HG02610 (cell line): ENCODE data around the gene FLVCR2.
A peak's percentile ranks its signal among the peaks of the same experiment; 100 is the strongest.

ENCODE experiments used
- ATAC-seq: cut with Tn5 transposase; IDR thresholded peaks from one replicate; pipeline ENCODE4 v1.9.1; 2021; ENCODE audit warnings: mild to moderate bottlenecking, moderate library complexity; ENCODE audit not compliant: unreplicated experiment

The FLVCR2 gene

DNA sequence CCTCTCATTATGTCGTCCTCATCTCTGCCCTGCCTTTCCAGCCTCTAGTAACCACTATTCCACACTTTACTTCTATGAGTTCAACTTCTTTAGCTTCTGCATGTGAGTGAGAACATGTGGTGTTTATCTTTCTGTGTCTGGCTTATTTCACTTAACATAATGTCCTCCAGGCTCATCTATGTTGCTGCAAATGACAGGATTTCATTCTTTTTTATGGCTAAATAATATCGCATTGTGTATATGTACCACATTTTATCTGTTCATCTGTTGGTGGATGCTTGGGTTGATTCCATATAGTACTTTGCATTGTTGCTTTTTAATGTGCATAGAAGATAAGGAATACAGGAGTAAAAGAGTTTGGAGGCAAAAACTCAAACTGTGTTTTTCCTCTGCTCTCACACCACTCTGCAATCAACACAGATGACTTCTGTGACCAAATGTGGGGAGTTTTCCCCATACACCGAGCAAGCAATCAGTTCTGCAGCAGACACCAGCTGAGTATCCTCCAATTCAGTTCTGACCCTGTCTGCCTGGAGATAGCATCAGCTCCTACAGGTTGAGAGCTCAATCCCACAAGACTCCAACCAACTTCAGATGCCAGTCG lies 24.6 kb upstream of the FLVCR2 start:
- ATAC-seq = no peak

DNA sequence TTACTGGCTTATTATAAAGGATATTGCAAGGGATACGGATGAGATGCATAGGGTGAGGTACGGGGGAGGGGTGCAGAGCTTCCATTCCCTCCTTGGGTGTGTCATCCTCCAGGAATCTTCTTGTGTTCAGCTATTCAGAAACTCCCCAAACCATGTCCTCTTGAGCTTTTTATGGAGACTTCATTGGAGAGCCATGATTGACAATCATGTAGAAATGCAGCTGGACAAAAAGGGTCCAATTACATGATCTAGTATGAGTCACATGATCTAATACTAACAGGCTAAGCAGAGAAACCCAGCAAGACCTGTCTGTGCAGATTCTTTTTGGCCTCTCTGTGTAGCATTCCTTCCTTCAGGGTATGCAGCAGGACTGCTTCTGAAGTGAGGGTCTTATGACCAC lies 23.9 kb upstream of the FLVCR2 start:
- ATAC-seq = no peak

DNA sequence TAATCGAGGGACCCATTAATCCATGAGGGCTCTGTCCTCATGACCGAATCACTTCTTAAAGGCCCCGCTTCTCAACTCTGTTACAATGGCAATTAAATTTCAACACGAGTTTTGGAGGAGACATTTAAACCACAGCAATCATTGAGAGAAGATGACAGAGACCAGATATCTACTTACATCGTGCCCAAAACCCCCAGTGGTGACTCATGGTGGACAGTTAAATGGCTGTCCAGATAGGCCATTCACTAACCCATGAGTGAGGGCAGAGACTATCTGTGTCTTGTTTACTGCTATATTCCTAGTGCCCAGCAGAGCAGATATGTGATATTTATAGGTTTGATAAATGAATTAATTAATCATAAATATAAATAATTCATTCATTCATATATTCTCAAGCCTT lies 20.0 kb upstream of the FLVCR2 start:
- no peak for ATAC-seq

DNA sequence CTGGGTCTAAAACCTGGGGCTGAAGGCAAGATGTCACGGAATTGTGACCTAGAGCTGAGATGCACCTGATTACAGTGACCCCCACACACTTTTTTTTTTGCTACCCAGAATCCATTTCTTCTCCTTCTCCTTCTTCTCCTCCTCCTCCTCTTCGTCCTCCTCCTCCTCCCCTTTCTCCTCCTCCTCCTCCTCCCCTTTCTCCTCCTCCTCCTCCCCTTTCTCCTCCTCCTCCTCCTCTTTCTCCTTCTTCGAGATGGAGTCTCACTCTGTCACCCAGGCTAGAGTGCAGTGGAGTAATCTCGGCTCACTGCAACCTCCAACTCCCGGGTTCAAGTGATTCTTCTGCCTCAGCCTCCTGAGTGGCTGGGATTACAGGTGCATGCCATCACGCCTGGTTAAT lies 19.4 kb upstream of the FLVCR2 start:
- no peak for ATAC-seq

DNA sequence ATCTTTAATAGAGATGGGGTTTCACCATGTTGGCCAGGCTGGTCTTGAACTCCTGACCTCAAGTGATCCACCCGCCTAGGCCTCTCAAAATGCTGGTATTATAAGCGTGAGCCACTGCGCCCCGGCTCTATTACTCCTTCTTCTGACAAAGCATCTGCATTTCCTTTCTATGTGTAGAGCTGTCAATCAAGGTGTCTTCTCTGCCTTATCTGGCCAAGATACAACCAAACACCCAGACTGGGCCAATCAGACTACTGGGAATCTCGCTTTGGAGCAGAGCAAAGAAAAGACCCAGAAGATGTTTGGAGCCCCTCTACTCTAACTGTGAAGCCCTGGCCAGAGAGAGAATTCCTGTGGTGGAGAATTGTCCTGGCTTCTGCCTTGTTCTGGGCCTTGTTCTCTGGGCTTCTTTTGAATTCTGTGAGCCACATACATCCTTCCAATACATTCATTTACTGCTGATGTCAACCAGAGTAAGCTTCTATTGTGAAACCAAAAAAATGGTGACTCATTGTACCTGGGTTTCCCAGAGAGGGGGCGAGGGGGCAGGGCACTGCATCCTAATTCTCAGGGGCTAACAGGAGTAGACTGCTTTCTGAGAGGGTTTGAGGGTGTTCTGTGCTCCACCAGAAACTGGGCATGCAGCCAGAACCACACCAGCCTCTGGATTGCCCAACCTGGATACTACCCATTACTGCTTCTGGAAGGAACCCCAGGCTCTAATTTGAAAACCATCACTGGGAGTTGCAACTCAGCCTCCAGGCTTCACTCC lies 18.8 kb upstream of the FLVCR2 start:
- peak; percentile 66 for ATAC-seq

DNA sequence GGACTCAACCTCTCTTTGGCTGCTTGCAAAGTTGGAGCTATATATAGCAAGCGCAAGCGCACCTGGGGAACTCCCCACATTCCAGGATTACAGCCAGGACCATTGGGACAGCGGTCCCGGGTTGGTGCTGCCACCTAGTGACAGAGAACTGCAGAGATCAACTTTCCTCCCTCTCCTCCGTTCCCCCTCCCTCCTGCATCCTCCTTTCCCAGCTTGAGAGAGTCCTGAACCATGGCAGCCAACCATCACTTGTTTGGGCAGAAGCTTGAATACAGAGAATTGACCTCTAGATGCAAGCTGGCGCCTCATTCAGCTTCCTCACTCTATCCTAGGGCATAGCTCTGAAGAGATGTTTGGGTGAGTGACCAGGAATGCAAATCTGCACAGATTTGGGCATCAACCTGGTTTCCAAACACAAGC lies 17.4 kb upstream of the FLVCR2 start:
- ATAC-seq = peak; percentile 36

DNA sequence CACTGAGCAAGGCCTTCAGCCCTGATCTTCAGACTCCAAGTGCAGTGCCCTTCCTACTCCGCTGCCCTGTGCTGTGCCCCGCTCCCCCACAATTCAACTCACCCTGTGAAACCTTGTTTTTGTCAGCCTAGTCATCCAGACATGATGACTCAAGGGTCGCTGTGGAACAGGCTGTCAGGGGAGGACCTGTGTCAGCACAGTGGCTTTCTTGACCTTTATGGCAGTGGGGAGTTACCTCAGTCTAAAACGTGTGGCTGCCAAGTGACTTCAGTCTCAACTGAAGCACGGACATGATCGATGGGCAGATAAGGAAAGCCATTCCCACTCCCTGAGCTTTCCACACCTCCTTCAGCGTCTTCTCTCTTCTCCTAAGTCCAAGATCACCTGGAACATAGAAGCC lies 16.3 kb upstream of the FLVCR2 start:
- ATAC-seq = no peak

DNA sequence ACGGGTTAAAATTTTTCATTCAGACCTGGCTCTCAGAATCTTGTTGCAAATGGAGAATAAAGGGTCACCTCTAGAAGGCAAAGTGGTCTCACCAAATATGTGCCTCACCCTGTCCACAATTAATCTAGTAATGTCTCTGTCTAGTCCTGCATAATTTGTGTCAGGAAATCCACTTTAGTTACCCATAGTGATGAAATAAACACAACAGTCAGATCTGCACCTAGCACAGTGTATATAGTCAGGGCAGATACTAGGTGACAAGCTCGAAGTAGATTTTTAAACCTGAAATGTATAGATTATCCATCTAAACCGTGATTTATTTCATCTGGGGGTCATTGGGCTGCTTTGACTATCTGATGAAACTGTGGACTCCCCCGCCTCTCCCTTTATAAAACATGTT lies 15.9 kb upstream of the FLVCR2 start:
- ATAC-seq = no peak

DNA sequence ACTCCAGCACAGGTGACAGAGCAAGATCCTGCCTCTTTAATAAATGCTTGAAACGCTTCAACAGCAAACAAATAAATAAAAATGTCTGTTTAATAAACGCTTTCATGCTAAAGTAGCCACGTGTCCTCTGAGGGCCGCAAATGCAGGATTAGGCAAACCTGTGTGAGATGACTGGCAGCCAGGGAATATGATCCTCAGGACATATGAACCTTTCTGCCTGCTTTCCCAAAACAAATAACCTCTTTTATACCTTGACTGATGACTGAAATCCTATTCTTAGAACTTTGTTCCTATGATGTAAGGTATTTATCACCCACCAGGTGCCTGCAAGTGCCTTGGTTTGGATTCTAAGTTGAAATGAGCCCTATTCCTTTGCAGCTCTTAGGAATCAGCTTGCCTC lies 14.5 kb upstream of the FLVCR2 start:
- no peak for ATAC-seq

DNA sequence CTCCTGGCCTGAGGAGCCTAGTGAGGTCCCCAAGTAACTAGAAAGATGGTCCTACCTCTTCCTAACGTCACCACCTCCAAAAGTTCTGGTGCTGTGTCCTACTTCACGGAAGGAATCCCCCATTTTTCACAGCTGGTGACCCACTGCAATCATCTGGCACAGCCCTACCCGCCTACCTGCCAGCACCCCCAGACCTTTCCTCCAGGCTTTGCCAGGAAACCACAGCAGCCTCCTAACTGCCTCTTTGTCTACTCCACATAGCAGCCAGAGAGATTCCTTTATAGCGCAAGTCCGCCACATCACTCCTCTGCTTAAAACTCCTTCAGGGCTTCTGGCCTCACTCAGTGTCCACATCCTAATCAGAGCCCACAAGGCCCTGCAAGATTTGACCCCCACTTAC lies 13.4 kb upstream of the FLVCR2 start:
- no peak for ATAC-seq

DNA sequence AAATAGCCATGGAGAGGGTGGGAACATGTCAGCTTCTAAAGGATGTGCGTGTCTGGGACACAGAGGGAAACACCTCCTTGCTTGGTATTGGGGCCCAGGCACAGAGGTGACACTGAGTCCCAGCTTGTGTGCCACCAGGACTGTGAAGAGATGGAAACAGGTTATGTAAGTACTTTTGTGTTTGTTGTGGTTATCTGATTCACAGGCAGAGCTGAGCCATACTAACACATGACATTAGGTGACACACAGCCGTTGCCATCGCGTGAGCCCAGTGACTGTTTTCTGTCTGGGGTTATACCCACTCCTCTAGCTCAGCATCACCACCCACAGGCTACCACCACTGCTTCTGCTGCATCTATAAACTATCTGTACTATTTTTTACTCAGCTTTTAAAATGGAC lies 12.1 kb upstream of the FLVCR2 start:
- peak; percentile 32 for ATAC-seq

DNA sequence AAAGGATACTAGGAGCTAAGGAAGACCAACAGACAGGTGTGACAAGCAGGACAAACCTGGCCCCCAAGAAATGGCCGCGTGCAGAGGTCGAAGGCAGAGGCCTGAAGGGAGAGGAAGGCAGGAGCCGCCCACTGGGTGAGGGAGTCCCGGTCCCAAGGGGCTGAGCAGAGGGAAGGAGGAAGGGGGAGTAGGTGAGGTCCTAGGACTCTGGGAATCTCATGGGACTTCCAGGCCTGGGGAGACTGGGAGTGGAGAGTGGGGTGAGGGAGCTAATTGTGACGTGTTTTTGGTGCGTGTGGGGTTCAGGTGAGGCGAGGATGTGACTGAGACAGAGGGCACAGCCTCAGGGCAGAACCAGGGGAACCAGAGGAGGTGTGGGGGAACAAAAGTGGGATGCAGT lies 11.7 kb upstream of the FLVCR2 start:
- no peak for ATAC-seq

DNA sequence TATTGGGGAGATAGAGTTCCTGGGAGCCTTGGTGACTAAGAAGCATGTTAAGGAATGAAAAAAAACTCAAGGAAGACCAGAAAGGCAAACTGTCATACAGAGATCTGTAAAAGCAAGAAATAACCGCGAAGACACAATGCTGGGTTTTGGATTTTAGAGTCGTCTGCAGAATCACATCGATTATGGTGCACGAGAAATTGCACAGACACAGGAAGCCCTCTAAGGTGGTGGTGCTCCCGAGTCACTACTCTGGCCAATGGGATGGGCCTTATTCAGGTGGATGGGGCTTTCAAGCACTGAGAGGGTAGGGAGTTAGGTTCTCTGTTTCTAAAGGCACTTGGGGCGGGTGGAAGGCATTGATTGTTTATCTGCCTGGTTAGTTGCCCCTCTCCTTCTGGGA lies 10.3 kb upstream of the FLVCR2 start:
- ATAC-seq = no peak

DNA sequence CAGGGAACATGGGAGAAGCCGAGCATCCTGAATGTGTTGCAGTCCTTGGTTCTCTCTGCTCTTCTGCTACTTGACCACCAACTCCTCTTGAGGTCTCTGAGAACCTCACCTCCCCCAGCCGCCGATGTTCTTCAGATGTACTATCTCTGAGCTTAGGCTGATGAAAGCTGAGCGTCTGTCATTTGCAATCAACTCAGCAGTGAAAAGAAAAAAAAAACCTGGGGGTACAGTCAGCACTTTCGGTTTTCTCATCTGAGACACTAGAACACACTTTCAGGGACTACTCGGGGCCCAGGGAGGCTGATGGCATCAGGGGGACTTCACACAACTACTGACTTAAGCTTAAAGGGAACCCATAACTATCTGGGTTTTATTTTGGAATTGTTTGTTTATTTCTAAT lies 9.6 kb upstream of the FLVCR2 start:
- ATAC-seq = no peak

DNA sequence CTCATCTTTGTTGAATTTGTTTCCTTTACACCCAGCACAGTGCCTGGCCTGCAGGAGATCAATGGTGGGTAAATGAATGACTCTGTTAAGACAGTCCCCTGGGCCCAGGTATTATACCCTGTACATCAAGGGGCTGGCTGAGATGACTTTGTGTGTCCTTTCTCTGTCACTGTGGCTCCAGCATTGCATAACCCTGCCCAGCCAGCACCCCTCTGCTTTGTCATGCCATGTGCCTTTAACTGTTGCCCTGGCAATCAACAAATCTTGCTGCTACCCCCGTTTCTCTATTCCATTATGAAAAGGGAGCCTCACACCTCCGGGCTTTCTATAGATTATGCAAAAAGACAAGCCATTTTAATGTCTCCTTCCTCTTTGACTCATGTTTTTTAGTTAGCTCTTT lies 7.6 kb upstream of the FLVCR2 start:
- ATAC-seq = no peak

DNA sequence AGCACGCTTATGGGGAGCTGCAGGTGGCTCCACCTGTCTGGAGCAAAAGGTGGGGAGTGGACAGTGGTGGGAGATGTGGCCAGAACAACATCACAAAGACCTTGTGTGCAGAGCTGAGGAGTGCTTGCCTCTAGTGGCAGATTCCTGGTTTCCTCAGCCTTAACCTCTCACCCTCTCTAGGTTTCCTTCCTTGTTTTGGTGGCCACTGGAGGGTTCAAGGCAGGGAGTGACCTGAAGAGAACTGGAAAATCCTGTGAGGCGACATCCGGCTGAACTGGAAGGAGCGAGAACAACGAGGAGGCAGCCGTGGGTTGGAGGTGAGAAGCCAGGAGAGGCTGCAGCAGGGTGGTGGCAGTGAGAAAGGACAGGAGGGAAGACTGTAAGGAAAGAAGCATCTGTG lies 6.3 kb upstream of the FLVCR2 start:
- no peak for ATAC-seq

DNA sequence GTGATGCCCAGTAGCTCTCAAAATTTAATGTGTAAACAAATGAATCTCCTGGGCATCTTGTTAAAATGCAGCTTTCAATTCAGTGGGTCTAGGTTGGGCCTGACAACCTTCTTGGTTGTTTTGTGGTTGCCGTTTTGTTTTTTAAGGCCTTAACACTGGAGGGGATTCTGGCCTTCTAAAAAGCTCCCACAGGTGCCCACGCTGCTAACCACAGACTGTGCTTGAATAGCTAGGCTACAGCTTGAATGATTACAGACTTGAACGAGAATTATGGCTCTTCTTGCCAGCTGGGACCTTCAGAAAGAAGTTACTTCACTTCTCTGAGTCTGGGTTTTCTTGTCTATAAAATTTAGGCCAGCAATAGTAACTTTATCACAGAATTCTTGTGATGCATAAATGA lies 1.3 kb upstream of the FLVCR2 start:
- no peak for ATAC-seq

DNA sequence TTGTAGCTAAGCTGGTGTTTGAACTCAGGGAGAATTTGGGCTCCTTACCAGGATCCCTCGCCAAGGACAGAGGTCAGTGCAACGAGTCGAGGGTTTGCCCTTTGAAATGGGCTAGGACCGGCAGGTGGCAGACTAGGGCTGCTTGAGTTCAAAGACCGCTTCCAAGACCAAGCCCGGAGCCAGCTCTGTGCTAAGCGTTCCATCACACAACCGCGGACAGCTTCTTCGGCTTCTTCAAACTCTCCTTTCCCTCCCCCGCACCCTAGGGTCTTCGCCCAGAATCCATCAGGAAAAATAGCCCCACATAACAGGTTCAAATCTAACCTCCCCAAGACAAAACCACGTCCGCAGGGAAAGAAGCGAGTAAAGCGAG lies 705 bp upstream of the FLVCR2 start:
- peak; percentile 67 for ATAC-seq

DNA sequence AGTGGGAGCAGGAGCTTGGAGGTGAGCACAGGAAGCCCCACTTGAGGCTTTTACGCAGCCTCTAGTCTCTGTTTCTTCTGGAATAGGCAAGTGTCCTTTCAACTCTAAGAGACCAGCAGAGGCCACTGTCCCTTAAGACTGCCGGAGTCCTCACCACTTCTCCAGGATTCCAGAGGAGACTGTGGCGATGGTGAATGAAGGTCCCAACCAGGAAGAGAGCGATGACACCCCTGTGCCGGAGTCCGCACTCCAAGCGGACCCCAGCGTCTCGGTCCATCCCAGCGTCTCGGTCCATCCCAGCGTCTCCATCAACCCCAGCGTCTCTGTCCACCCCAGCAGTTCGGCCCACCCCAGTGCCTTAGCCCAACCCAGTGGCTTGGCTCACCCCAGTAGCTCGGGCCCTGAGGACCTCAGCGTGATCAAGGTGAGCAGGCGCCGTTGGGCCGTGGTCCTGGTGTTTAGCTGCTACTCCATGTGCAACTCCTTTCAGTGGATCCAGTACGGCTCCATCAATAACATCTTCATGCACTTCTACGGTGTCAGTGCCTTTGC lies 442 bp downstream of the FLVCR2 start:
- ATAC-seq = no peak

DNA sequence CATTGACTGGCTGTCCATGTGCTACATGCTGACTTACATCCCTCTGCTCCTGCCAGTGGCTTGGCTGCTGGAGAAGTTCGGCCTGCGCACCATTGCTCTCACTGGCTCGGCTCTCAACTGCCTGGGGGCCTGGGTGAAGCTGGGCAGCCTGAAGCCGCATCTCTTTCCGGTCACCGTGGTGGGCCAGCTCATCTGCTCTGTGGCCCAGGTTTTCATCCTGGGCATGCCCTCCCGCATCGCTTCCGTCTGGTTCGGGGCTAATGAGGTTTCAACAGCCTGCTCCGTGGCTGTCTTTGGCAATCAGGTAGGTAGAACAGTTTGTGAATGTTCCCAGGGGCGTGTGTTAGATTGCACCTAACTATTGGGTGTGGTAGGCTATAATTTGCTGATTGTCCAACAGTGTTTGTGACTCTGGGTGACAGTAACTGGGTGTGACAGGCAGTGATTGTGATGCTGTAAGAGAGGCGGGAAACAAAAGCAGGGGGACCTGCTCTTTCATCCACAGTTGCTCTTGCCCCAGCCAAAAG lies 981 bp downstream of the FLVCR2 start:
- no peak for ATAC-seq

DNA sequence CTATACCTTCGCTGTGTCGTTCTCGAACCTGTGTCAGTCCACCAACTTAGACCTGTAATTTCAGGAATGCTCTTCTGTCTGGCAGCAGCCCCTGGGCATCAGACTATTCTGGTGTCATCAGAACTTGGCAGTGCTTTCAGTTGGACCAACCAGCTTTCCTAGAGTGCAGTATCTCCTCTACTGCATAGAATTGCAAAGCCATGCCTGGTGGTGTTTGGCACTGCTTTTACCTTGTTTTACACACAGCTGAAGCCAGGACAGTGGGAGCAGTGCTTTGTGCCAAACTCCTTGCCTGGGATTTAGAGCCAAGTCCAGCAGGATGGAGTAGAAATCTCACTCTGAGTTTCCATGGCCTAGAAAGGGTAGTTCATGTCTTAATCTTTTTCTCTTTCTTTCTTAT lies 1.5 kb downstream of the FLVCR2 start:
- ATAC-seq = no peak

DNA sequence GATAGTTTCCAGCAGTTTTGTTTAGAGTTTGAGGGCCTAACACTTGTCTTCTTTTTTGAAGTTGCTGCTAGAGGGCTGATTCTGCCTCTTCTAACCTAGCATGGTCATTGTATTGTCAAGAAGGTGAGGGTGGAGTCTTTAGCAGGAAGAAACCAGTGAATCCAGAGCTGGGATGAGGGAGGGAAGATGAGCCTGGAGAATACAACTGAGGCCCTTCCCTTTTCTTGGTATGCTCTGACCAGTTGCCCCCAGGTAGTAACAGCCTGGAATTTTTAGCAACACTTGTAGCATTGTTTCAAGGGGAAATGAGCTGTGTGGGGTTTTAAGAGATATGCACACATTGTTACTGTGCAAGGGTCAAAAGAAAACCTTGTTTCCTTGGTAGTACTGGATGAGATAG lies 9.0 kb downstream of the FLVCR2 start:
- no peak for ATAC-seq
